ENCODE data around the gene OPN1SW.

DNA sequence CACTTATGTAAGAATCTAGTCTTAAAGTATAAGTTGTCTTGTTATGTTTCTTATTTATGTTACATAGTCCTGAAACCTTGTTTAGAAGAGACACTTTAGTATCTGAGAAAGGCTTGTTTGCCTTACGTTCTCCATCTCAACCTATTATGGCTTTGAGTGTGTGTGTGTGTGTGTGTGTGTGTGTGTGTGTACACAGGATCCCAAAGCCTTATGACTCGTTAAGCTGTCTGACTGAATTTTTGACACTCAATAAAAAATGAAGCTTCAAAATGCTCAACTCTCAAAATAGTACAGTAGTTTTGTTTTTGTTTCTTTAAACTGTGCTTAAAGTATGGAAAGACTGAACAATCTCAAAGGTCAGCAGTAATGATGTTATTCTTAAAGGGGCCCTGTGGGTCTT is 18.4 kb downstream of the OPN1SW start:
- no peak for TF ChIP-seq FOXK2 (IDR thresholded peaks at IDR 0.05)
- TF ChIP-seq CTBP1 (IDR thresholded peaks at IDR 0.05; ENCODE audit: borderline replicate concordance), result no peak
- no peak for TF ChIP-seq ARNT (IDR thresholded peaks at IDR 0.05)
- no peak for TF ChIP-seq ELF4 (IDR thresholded peaks at IDR 0.05)
- TF ChIP-seq SP1 (IDR thresholded peaks at IDR 0.05), result no peak
- TF ChIP-seq BHLHE40 (IDR thresholded peaks at IDR 0.05; ENCODE audit: borderline replicate concordance), result no peak
- TF ChIP-seq FOXM1 (IDR thresholded peaks at IDR 0.05; ENCODE audit: borderline replicate concordance), result no peak
- TF ChIP-seq SUZ12 (IDR thresholded peaks at IDR 0.05), result no peak

Data from HEK293T (cell line).